Adrenal gland (tissue), 12 donors: ENCODE data around the gene IL1R2. TPM values are rescaled to one million over a fixed set of nuclear protein-coding genes. Genes with fewer than 3 reads are reported as not detected.

ENCODE experiments used
- DNase-seq, 7 donors: peaks; one replicate each; pipeline ENCODE4 v3.0.0-alpha.2; 2019 to 2020
- H3K27ac ChIP-seq, 5 donors: fragments of 200-600 bp; sonication (generic) in 4 of 5; 1 replicate in 3 of 5; 2 replicates in 2 of 5; pipeline versions ENCODE4 v1.5.1 to v1.8.0; 2016 to 2020; ENCODE audit warnings: mild to moderate bottlenecking in 1 of 5
- H3K27me3 ChIP-seq: fragments of 200-600 bp; 2 replicates; pipeline ENCODE4 v1.8.0; 2021
- H3K36me3 ChIP-seq, 2 donors: fragments of 200-600 bp; replicated peaks in 1 of 2; 1 replicate in 1 of 2; 2 replicates in 1 of 2; pipeline versions ENCODE4 v1.5.1 to v1.8.0; 2018 to 2022
- H3K4me1 ChIP-seq, 2 donors: fragments of 200-600 bp; replicated peaks in 1 of 2; 1 replicate in 1 of 2; 2 replicates in 1 of 2; pipeline versions ENCODE4 v1.5.1 to v1.8.0; 2018 to 2021
- H3K4me3 ChIP-seq, 4 donors: fragments of 200-600 bp; sonication (generic) in 3 of 4; one replicate each; pipeline ENCODE4 v1.5.1; 2016 to 2018
- H3K9me3 ChIP-seq, 3 donors: fragments of 200-600 bp; sonication (generic) in 1 of 3; replicated peaks in 1 of 3; 1 replicate in 2 of 3; 2 replicates in 1 of 3; pipeline versions ENCODE4 v1.5.1 to v1.8.0; 2016 to 2021
- POLR2A ChIP-seq, 2 donors: fragments of 450-650 bp; IDR thresholded peaks; one replicate each; pipeline ENCODE4 v1.6.1; 2017; ENCODE audit warnings: antibody characterized with exemption in 2 of 2, mild to moderate bottlenecking in 2 of 2, moderate library complexity in 1 of 2
- WGBS, 4 donors: extraction: QIAGEN DNeasy Blood & Tissue Kit in 2 of 4; methylation state at CpG; one replicate each; pipeline versions ENCODE4 v1.1.5 to v1.1.7; 2013 to 2017; 5-methylcytosine and 5-hydroxymethylcytosine counted together
- intact Hi-C, 2 donors: fragments of 100-400 bp; cut with DNase I; formaldehyde crosslinking; loops; one replicate each; pipeline versions ENCODE4 v1.14.1 to v1.15.0; 2022 to 2023
- polyA plus RNA-seq, 3 donors: library from polyadenylated mRNA; stranded (reverse); fragments of 200-250 nt in 2 of 3; fragments of 350-450 nt in 1 of 3; fragmentation: Illumina TruSeq in 1 of 3; extraction: RNeasy Lipid Tissue Mini Kit (QIAGEN cat#74804) in 1 of 3; gene quantifications; one replicate each; pipeline ENCODE4 v1.2.3, GENCODE V29; 2013 to 2014
- total RNA-seq, 9 donors: library from RNA; depleted of rRNA in 4 of 9; stranded (reverse); fragments of >200 nt in 4 of 9; fragments of 120-200 nt in 1 of 9; fragmentation: NEBNext Ultra II Directional in 1 of 9; extraction: Animal tissue kit (Norgen Biotek cat#: 25700) in 1 of 9; gene quantifications; one replicate each; pipeline versions ENCODE4 v1.1.0 to v1.2.4, GENCODE V29; 2013 to 2023
- TF ChIP-seq, protein P1 (sequence below), 6 experiments: fragments of 450-650 bp in 4 of 6; fragments of 200-600 bp in 2 of 6; sonication (generic) in 1 of 6; IDR thresholded peaks; 1 replicate in 5 of 6; 2 replicates in 1 of 6; pipeline versions ENCODE4 v1.5.1 to v1.8.0; 2016 to 2021; ENCODE audit warnings: antibody characterized with exemption in 6 of 6, mild to moderate bottlenecking in 2 of 6, moderate library complexity in 1 of 6
- donor health status: healthy with polysubstance abuse.
- donor health status: Bipolar disorder and iron deficiency.
- donor health status: DM: yes; HTN: yes; CAD: no.
- donor health status: DM: no; HTN: no; CAD: no.
- donor health status: DM: no; HTN: no; CAD: no.
- donor health status: DM: yes; HTN: yes; CAD: no.

Gene IL1R2
- total and polyA plus RNA-seq, 12 donors: 4.5 to 26.0 (median 12.2) TPM

DNA sequence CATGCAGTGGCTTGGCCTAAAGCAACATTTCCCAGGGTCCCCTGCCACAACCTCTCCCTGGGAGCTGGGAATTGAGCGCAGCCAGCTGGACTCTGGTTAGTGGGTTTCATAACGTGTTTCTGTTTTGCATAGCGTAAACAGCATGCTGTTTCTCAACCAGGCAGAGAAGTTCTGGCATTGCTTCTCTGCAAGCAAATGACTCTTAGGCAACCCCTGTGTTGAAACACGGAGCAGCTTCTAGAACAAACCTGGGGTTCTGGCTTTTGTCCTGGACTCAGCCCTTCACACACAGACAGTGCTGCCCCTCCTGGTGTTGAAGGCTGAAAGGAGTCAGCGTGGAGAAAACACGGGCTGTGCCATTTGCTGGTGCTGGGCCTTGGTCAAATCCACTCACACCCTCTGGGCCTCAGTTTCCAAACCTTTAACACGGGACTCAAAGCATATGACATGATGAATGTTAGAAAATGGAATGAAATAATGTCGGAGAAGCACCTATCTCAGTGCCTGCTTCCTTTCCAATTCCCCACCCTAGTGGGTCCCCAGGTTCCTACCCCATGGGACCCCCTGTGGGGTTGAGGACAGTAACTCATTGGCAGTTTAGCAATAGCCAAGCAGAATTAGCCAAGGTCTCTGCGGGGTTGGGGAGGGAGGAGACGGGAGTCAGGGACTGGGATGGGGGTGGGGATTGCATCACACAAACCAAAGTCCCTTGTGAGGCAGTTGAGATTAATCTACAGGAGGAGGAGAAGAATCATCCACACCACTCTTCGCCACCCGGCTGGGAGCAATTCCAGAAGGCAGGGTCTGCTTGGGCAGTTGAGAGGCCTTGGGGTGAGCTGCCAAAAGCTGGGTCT lies 30.2 kb upstream of the IL1R2 start:
- Histone ChIP-seq H3K36me3 (no peaks in the 10 kb centered on the region), H3K4me1 (peaks cover 8 to 14% of the 10 kb centered on the region in 2 donors), H3K9me3 (no peaks in the 10 kb centered on the region), H3K4me3 (no peak overlapping the region), H3K27ac (peak overlapping the region; percentile 15 to 93 (median 47)), H3K27me3 (no peaks in the 10 kb centered on the region)
- intact Hi-C loops: no loop called here
- TF ChIP-seq POLR2A (IDR thresholded peaks at IDR 0.05): no peak
- TF ChIP-seq, protein P1, sequence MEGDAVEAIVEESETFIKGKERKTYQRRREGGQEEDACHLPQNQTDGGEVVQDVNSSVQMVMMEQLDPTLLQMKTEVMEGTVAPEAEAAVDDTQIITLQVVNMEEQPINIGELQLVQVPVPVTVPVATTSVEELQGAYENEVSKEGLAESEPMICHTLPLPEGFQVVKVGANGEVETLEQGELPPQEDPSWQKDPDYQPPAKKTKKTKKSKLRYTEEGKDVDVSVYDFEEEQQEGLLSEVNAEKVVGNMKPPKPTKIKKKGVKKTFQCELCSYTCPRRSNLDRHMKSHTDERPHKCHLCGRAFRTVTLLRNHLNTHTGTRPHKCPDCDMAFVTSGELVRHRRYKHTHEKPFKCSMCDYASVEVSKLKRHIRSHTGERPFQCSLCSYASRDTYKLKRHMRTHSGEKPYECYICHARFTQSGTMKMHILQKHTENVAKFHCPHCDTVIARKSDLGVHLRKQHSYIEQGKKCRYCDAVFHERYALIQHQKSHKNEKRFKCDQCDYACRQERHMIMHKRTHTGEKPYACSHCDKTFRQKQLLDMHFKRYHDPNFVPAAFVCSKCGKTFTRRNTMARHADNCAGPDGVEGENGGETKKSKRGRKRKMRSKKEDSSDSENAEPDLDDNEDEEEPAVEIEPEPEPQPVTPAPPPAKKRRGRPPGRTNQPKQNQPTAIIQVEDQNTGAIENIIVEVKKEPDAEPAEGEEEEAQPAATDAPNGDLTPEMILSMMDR (IDR thresholded peaks at IDR 0.05): peak in 3 of 6 experiments; percentile 20 to 32 (median 28)
- DNase-seq: peak; percentile 51 to 88 (median 77)
- 39 to 52% (median 49%) methylated on average over 11 to 12 of the region's 12 CpGs for WGBS, 4 donors

DNA sequence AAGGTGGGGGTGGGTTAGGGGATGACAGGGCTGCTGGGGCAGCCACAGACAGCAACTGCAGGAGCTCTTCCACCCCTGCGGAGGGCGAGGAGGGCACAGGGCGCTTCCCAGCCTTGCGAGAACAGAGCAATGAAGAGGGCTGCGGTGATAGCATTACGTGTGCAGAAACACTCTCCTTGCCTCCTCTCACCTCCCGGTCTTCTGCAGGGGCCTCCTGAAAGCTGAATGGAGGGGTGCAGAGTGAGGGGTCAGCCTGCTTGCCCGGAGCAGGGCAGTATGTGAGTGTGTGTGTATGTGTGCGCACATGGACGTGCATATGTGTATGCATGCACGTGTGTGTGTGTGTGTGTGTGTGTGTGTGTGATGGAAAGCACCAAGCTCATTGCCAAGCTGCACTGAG lies 29.5 kb upstream of the IL1R2 start:
- no peak for DNase-seq
- peaks cover 8 to 14% of the 10 kb centered on the region in 2 donors for H3K4me1 ChIP-seq
- H3K36me3 ChIP-seq: no peaks in the 10 kb centered on the region
- H3K9me3 ChIP-seq: no peaks in the 10 kb centered on the region
- intact Hi-C loops: no loop called here
- peak overlapping the region in 3 of 5 donors; percentile 15 to 93 (median 77) for H3K27ac ChIP-seq
- WGBS, 4 donors: 82 to 87% (median 84%) methylated on average over 8 to 11 of the region's 11 CpGs
- TF ChIP-seq, protein P1 (IDR thresholded peaks at IDR 0.05): no peak
- no peak for TF ChIP-seq POLR2A (IDR thresholded peaks at IDR 0.05)
- no peaks in the 10 kb centered on the region for H3K27me3 ChIP-seq
- H3K4me3 ChIP-seq: no peak overlapping the region

DNA sequence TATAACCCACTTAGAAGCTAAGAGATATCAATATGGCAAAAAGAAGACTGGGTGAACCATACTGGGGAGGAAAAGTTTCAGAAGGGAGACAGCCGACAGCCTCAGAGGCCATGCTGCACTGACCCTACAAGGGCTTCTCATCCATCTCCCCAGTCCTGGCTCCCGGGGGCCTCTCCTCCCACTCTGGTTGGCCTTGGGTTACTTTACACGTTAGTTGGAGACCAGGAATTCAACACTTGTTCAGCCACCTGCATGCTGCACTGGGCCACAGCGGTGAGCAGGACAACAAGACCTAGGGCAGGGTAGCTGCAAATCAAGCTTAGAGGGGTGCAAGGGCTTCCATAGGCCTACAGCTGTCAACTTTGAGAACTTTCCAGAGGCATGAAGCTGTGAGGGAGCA lies 28.6 kb upstream of the IL1R2 start:
- Histone ChIP-seq H3K27me3 (no peaks in the 10 kb centered on the region), H3K36me3 (no peaks in the 10 kb centered on the region), H3K4me1 (peaks cover 8 to 14% of the 10 kb centered on the region in 2 donors), H3K9me3 (no peaks in the 10 kb centered on the region), H3K27ac (no peak overlapping the region), H3K4me3 (no peak overlapping the region)
- TF ChIP-seq, protein P1 (IDR thresholded peaks at IDR 0.05): no peak
- TF ChIP-seq POLR2A (IDR thresholded peaks at IDR 0.05): no peak
- intact Hi-C loops: no loop called here
- WGBS, 4 donors: 67 to 74% (median 71%) methylated on average over 3 to 4 of the region's 4 CpGs
- no peak for DNase-seq

DNA sequence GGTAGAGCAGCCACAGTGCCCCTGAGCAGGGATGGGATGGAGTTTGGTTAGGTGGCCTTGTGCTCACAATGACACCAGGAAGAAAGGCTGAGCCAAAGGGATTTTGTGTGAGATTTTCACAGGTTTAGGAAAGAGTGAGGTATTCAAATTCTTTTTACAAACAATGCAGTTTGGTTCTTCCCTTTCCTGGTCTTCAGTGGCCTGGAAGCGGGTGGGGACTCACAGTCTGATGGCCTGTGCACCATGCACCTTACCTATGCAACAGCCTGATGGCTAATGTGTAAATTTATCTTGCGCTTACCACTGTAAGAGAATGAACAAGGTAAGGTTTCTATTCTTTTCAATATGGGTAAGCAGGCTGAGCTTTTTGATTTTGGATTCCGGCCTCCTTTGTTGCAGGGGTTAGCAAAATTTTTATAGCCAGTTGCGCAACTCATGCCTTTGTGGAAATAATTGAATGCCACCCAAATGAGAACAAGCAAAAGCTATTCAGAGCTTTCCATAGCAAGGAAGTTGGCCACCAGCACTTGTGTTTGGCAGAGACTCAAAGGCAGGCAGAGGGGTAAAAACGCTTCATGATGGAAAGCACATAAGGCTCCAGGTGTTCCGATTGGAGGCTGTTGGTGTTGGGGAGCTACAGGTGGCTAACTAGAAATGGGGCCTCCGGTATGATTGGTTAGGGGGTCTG lies 23.8 kb upstream of the IL1R2 start:
- 76 to 86% (median 80%) methylated on average over 7 of the region's 7 CpGs for WGBS, 4 donors
- H3K36me3 ChIP-seq: no peaks in the 10 kb centered on the region
- H3K4me3 ChIP-seq: no peak overlapping the region
- no peak for TF ChIP-seq POLR2A (IDR thresholded peaks at IDR 0.05)
- TF ChIP-seq, protein P1 (IDR thresholded peaks at IDR 0.05): no peak
- H3K27ac ChIP-seq: peak overlapping the region in 2 of 5 donors; percentile 35 to 48
- no peaks in the 10 kb centered on the region for H3K27me3 ChIP-seq
- intact Hi-C loops: no loop called here
- H3K9me3 ChIP-seq: no peaks in the 10 kb centered on the region
- peaks cover 0 to 7% of the 10 kb centered on the region in 2 donors for H3K4me1 ChIP-seq
- peak in 3 of 7 donors; percentile 43 to 52 (median 47) for DNase-seq
